ENCODE measurements around the gene CSF1R.

Gene CSF1R

DNA sequence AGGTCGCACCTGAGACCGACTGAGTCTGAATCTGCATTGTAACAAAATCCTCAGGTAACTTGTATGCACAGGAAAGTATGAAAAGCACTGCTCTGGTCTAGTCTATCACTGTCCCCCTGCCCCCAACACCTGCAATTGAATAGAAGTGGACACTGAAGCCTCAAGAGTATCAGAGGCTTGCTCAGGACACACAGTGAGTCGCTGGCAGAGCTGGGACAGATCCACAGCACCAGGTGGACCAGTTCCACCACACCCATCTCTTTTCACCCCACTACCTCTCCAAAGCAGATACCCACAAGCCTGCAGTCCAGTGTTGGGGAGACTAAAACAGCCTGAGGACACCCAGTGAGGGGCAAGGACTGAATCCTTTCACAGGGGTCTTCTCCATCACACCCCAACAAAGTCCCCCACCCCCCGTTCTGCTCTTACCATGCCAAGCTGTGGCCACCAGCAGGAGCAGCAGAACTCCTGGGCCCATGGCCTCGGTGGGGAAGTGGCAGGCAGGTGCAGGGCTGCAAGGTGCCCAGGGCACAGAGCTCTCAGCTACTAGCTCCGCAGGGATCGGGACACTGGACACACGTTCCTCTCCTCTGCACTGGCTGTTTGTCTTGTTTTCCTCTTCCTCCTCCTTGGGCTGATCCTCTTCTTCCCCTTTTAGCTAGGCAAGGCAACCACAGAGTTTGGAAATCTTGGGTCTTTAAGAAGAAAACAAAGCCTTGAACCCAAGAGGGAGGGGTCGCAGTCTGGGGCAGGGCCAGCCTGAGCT lies at the start of gene CSF1R:
Gene CSF1R (minus strand): TSS at position 605 of the 766 bp plus-strand sequence. CDS start 127 bp downstream, at position 478.
- no peak for DNase-seq (ENCODE audit: low spot score)

GRCh38 chr5:150135557-150136304 lies 49.4 kb upstream of the CSF1R start:
- no peak for DNase-seq (ENCODE audit: low spot score)

GRCh38 chr5:150134198-150134588 lies 47.8 kb upstream of the CSF1R start:
- no peak for DNase-seq (ENCODE audit: low spot score)

GRCh38 chr5:150133581-150134197 lies 47.3 kb upstream of the CSF1R start:
- DNase-seq (ENCODE audit: low spot score): no peak

DNA sequence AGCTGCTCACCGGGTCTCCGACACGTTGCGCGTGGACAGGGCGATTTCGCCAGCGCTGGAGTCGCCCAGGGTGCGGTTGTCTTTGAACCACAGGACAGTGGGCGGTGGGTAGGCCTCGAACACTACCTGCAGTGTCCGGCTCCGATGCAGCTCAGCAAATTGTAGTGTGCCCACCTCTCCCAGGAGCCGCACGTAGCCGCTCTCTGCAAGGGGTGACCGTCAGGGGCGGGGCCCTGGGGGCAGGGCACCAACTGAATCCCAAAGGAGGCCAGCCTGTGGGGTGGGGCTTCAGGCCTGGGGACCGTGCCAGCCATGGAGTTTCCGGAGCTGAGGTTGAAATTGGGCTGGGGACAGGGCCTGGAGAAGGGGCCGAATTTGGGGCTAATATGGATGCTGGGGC lies 46.4 kb upstream of the CSF1R start:
- no peak for DNase-seq (ENCODE audit: low spot score)

DNA sequence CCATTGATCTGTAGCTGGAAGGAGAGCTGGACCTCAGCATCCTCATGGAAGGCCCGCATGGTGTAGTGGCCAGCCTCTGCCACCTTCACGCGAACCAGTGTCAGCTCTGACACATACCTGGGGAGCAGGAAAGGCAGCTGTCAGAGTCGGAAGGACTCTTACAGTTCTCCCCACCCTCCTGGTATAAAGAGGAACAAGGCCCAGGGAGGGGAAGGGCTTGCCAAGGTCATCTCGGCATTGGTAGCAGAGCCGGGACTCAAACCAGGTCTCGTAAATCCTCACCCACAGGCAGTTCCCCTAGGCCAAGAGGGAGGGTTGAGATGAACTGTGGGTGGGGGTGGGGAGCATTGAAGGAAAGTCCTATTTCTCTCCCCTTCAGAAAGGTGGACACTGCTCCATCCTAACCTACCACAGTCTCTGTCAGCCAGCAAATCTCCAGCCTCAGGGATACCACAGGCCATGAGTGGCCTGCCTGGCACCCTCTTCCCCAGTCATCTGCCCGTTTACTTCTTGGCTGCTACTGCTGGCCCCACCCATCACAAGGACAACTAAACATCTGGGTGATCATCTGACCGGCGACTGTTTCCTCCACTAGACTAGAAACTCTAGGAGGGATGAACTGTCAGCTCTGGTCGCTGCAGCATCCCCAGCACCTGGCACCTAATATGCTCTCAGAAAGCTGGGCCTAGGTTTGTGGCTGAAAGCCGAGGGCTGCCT lies 45.8 kb upstream of the CSF1R start:
- no peak for DNase-seq (ENCODE audit: low spot score)

DNA sequence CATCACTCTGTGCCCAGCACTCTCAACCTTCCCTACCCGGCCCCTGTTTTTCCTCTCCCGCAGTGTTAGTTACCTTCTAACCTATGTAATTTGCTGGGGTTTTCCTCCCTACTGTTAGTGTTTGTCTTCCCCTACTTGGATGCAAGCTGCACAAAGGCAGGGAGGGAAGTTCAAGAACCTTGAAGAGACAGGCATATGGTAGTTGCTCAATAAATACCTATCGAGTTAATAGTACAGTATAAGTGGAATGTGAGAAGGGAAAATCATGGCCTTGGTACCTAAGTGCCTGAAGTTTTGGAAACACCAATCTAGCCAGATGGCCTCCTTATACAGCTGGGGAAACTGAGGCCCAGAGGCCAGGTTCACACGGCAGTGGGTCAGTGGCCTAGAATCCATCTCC lies 45.1 kb upstream of the CSF1R start:
- DNase-seq (ENCODE audit: low spot score): no peak

DNA sequence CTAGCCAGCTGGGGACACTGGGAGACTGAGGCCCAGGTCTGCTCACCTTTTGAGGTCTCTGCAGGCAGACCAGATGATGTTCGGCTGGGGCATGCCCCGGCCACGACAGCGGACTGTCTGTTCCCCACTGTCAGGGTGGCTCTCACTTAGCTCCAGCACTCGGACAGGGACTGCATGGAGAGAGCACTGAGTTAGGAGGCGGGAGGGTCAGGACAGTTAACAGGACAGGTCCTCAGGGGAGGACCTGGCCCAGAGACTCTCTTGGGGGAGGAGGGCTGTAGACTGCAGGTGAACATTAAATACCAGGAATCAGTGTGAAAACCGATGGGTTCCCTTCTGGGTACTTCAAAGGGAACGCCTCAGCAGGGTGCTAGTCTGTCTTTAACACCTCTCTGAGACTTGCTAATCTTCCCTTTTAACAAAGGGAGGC lies 44.2 kb upstream of the CSF1R start:
- no peak for DNase-seq (ENCODE audit: low spot score)

DNA sequence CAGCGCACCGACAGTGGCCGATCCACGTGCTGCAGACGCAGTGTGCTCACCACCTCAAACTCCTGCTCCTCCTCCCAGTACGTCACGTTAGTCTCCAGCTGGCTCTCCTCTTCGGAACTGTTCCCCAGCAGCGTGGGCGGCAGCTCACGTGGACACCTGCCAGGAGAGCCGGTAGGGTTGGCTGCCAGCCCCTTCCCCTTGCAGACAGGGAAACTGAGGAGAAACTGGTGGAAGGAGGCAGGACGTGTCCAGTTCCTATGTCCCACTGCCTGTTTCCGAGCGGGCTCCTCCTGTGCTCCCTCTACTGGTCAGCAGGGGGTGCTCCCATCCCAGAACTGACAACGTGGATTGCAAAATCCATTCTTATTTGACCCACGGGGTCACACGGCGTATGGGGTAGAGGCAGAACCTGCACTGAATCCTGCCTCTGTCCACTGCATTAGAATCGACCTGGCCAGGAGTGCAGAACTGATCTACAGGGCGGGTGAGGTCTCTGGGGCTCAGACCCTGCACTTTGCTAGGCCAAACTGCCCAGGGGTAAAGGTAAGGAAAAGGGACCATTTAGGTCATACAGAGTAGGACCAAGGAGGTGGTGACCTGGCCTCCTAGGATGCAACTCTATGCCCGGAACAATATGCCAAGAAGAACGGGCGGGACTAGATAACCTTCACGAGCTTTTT lies 43.6 kb upstream of the CSF1R start:
- peak; percentile 81 for DNase-seq (ENCODE audit: low spot score)

GRCh38 chr5:150129454-150129812 lies 43.1 kb upstream of the CSF1R start:
- DNase-seq (ENCODE audit: low spot score): no peak

DNA sequence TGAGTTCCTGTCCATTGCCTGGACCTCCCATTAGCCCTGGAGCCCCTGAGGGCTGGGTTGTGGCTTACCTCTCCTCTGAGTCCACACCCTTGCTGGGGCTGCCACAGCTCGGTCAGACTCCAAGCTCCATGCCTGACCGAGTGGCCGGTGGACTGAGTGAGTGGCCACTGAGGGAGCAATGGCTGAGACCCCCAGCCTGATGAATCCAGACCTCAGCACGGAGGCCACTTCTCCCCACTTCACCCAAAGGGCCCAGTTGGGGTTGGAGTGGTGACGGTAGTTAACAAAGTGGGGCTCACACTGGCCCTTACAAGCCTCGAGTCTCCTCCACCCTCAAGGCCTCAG lies 40.5 kb upstream of the CSF1R start:
- no peak for DNase-seq (ENCODE audit: low spot score)

DNA sequence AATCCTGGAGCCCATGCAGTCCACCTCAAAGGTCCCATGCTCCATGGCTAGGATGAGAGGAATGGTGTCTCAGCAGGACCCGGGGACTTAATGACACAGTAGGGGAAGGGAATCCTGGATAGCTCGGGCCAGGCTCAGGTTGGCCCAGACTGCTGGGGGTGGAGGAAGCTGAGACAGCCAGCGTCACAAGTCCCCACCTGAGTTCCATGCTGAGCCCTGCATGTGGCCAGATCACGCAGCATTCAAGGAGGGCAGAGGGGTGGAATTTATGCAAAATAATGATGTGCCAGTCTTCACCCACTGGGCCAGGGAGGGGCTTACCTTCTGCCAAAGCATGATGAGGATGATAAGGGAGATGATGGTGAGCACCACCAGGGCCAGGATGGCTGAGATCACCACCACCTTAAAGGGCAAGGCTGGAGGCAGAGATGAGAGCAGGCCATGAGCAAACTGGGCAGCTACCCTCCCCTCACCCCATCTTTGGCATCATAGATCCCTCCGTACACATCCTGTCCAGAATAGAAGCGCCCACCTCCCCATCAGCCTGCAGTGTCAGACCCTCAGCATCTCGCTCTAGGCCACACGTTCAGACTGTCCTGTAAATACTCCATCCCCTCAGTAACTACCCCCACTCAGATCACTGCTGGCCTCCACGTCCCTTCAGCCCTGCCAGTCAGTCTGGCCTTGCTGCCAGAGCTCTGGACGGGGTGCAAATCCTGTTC lies 40.0 kb upstream of the CSF1R start:
- no peak for DNase-seq (ENCODE audit: low spot score)

DNA sequence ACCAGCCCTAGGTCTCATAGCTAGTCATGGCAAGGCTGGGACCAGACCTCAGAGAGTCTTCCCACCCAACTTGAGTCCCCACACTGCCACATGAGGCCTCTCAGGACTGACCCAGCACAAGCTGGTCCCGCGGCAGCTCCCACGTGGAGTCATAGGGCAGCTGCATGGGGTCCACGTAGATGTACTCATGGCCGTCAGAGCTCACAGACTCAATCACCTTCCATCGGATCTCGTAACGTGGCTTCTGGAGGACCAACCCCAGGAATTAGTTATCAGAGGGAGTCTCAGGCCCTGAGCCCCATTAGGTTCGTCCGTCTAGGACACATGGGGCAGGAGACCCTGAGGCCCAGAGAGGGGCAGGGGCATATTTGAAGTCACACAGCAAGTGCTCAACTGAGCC lies 39.0 kb upstream of the CSF1R start:
- no peak for DNase-seq (ENCODE audit: low spot score)

GRCh38 chr5:150124596-150124995 lies 38.2 kb upstream of the CSF1R start:
- DNase-seq (ENCODE audit: low spot score): no peak

DNA sequence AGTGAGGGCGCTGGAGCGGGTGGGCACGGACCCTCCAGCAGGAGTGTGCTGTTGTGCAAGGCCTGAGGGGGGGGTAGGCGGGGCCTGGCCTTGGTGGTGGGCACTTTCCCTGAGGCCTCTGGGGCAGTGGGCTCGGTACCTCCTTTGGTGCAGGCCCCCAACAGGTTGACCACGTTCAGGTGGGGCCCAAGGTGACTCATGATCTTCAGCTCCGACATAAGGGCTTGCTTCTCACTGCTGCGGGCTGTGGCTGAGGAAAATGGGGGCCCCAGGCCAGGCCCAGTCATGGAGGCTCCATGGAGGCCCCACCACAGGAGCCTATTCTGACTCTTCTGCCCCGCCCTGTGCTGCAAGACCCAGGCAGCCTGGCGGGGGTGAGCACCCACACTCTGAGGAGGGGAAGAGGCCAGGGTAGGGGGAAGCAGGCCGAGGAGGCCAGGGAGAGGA lies 37.8 kb upstream of the CSF1R start:
- no peak for DNase-seq (ENCODE audit: low spot score)

GRCh38 chr5:150123542-150123941 lies 37.2 kb upstream of the CSF1R start:
- no peak for DNase-seq (ENCODE audit: low spot score)

DNA sequence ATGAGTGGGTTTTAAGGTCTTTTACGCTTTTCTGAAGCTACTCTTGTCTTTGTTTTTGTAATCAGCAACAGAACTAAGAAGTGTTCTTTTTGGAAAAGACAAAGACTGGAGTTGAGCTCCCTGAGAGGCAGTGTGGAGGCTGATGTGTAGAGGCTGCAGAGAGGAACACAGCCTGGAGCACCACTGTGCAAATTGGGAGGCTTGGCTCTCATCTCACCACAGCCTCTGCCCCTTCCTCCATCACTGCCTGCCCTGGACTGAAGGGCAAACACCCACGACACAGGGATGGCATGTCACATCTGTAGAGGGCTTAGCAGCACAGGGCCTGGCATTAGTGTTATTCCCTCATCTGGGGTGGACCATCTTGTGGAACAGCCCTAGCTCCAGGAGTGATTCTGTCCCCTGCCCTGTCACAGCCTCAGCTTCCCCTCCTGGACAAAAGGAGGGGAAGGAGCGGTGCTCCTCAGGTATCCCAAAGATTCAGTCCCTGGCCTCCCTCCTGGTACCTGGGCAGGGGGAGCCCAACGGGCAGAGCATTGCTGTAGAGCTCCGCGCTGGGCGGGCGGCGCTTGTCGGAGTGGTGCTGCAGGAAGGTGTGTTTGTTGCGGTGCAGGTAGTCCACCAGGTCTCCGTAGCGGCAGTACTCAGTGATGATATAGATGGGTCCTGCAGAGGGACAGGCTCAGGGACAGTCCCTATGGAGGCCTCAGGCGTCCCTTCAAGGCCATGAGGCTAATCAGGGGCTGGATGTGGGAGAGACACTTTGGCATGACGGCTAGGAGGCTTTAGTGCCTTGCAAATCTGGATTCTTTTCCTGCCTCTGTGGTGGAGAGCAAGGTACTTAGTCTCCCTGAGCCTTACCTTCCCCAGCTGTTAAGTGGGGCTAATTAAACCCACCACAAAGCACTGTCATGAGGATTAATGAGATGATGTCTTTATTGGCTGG lies 36.5 kb upstream of the CSF1R start:
- DNase-seq (ENCODE audit: low spot score): no peak

DNA sequence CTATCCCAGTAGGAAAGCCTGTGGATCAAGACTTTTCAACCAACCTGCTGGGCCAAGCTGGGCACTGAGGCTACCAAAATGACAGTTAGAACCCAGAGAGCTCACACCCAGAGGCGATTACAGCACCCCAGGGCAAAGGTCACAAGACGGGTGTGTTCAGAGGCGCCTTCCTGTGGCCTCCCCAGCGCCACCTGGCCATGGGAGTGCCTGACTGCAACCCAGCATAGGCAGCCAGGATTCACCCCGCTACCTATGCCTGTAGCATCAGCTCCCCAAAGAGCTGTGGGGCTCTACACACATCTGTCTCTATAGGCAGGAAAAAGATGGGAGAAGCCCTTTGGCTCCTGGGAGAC lies 35.8 kb upstream of the CSF1R start:
- no peak for DNase-seq (ENCODE audit: low spot score)

- DNase-seq (ENCODE audit: low spot score): no peak
Observed at GRCh38 chr5:150121448-150122157, 35.2 kb upstream of the CSF1R start.
